ENCODE data around the gene UCK2. TPM values are rescaled to one million over a fixed set of nuclear protein-coding genes. Genes with fewer than 3 reads are reported as not detected.

UCK2 gene
- total RNA-seq, 1 experiment from 2014 or later = 130 TPM

GRCh38 chr1:165897326-165898303 lies 70.2 kb downstream of the UCK2 start:
- H3K9me3 ChIP-seq = no peaks in the 10 kb centered on the region
- H3K27me3 ChIP-seq = no peaks in the 10 kb centered on the region
- H3K36me3 ChIP-seq = peaks cover 71% of the 10 kb centered on the region
- no peak for DNase-seq
- H3K4me3 ChIP-seq = no peak overlapping the region

- peak; percentile 89 for DNase-seq
- H3K4me3 ChIP-seq = no peak overlapping the region
- no peaks in the 10 kb centered on the region for H3K27me3 ChIP-seq
- H3K9me3 ChIP-seq = no peaks in the 10 kb centered on the region
- peaks cover 71% of the 10 kb centered on the region for H3K36me3 ChIP-seq
Observed at GRCh38 chr1:165898837-165899236, 71.4 kb downstream of the UCK2 start.

GRCh38 chr1:165899461-165899941 lies 72.1 kb downstream of the UCK2 start:
- no peaks in the 10 kb centered on the region for H3K27me3 ChIP-seq
- DNase-seq = peak; percentile 60
- H3K36me3 ChIP-seq = peaks cover 71% of the 10 kb centered on the region
- no peaks in the 10 kb centered on the region for H3K9me3 ChIP-seq
- H3K4me3 ChIP-seq = no peak overlapping the region

GRCh38 chr1:165900576-165901380 lies 73.4 kb downstream of the UCK2 start:
- no peak for DNase-seq
- H3K36me3 ChIP-seq = peaks cover 75% of the 10 kb centered on the region

GRCh38 chr1:165902565-165902964 lies 75.2 kb downstream of the UCK2 start:
- Histone ChIP-seq H3K4me3 (no peak overlapping the region), H3K27me3 (no peaks in the 10 kb centered on the region), H3K36me3 (peaks cover 73% of the 10 kb centered on the region), H3K9me3 (no peaks in the 10 kb centered on the region)
- no peak for DNase-seq

More at GRCh38 chr1:165900576-165901380, 73.4 kb downstream of the UCK2 start:
- Histone ChIP-seq H3K4me3 (no peak overlapping the region), H3K27me3 (no peaks in the 10 kb centered on the region), H3K9me3 (no peaks in the 10 kb centered on the region)

- H3K4me3 ChIP-seq = no peak overlapping the region
- H3K9me3 ChIP-seq = no peaks in the 10 kb centered on the region
- DNase-seq = peak; percentile 76
- H3K27me3 ChIP-seq = no peaks in the 10 kb centered on the region
- peaks cover 74% of the 10 kb centered on the region for H3K36me3 ChIP-seq
Observed at GRCh38 chr1:165903672-165904071, 76.3 kb downstream of the UCK2 start.

GRCh38 chr1:165904948-165905347 lies 77.5 kb downstream of the UCK2 start:
- no peak for DNase-seq
- no peak overlapping the region for H3K4me3 ChIP-seq

GRCh38 chr1:165905853-165906252 lies 78.4 kb downstream of the UCK2 start:
- DNase-seq = no peak
- Histone ChIP-seq H3K36me3 (peaks cover 81% of the 10 kb centered on the region), H3K4me3 (no peak overlapping the region)

More at GRCh38 chr1:165904948-165905347, 77.5 kb downstream of the UCK2 start:
- Histone ChIP-seq H3K27me3 (no peaks in the 10 kb centered on the region), H3K36me3 (peaks cover 79% of the 10 kb centered on the region), H3K9me3 (no peaks in the 10 kb centered on the region)

GRCh38 chr1:165907256-165907857 lies 79.9 kb downstream of the UCK2 start:
- Histone ChIP-seq H3K27me3 (no peaks in the 10 kb centered on the region), H3K9me3 (no peaks in the 10 kb centered on the region), H3K36me3 (peaks cover 78% of the 10 kb centered on the region), H3K4me3 (no peak overlapping the region)
- no peak for DNase-seq

More at GRCh38 chr1:165905853-165906252, 78.4 kb downstream of the UCK2 start:
- Histone ChIP-seq H3K9me3 (no peaks in the 10 kb centered on the region), H3K27me3 (no peaks in the 10 kb centered on the region)

- Histone ChIP-seq H3K9me3 (no peaks in the 10 kb centered on the region), H3K27me3 (no peaks in the 10 kb centered on the region), H3K36me3 (peaks cover 55% of the 10 kb centered on the region), H3K4me3 (no peak overlapping the region)
- DNase-seq = no peak
Observed at GRCh38 chr1:165910764-165911421, 83.5 kb downstream of the UCK2 start.

GRCh38 chr1:165911609-165912281 lies 84.3 kb downstream of the UCK2 start:
- peaks cover 54% of the 10 kb centered on the region for H3K36me3 ChIP-seq
- no peaks in the 10 kb centered on the region for H3K27me3 ChIP-seq
- no peak for DNase-seq
- no peak overlapping the region for H3K4me3 ChIP-seq
- H3K9me3 ChIP-seq = no peaks in the 10 kb centered on the region

GRCh38 chr1:165912638-165913037 lies 85.2 kb downstream of the UCK2 start:
- Histone ChIP-seq H3K27me3 (no peaks in the 10 kb centered on the region), H3K36me3 (peaks cover 52% of the 10 kb centered on the region), H3K4me3 (no peak overlapping the region), H3K9me3 (no peaks in the 10 kb centered on the region)
- no peak for DNase-seq

GRCh38 chr1:165914136-165914798 lies 86.9 kb downstream of the UCK2 start:
- H3K36me3 ChIP-seq = peaks cover 38% of the 10 kb centered on the region
- no peaks in the 10 kb centered on the region for H3K9me3 ChIP-seq
- DNase-seq = peak; percentile 50
- H3K27me3 ChIP-seq = no peaks in the 10 kb centered on the region
- H3K4me3 ChIP-seq = no peak overlapping the region

- peaks cover 26% of the 10 kb centered on the region for H3K36me3 ChIP-seq
- DNase-seq = no peak
- no peaks in the 10 kb centered on the region for H3K9me3 ChIP-seq
- H3K27me3 ChIP-seq = no peaks in the 10 kb centered on the region
- H3K4me3 ChIP-seq = no peak overlapping the region
Observed at GRCh38 chr1:165915480-165915879, 88.1 kb downstream of the UCK2 start.

GRCh38 chr1:165915932-165916348 lies 88.5 kb downstream of the UCK2 start:
- H3K4me3 ChIP-seq = no peak overlapping the region
- no peak for DNase-seq
- H3K27me3 ChIP-seq = no peaks in the 10 kb centered on the region
- no peaks in the 10 kb centered on the region for H3K9me3 ChIP-seq
- H3K36me3 ChIP-seq = peaks cover 21% of the 10 kb centered on the region
